GM12875 (cell line): ENCODE results near the gene TMEM176B.

Source experiments
- H3K4me3 ChIP-seq: one replicate; pipeline ENCODE4 v1.5.1; 2011; ENCODE audit warnings: low read depth, low read length, control low read depth
- CTCF ChIP-seq: IDR thresholded peaks from 2 replicates; pipeline ENCODE4 v1.5.1; 2011; ENCODE audit warnings: low read depth, mild to moderate bottlenecking, control low read depth, inconsistent platforms, low read length, moderate library complexity, borderline replicate concordance; ENCODE audit not compliant: insufficient read depth

Gene TMEM176B

GRCh38 chr7:150805864-150806263 is 5.7 kb upstream of the TMEM176B start:
- TF ChIP-seq CTCF, result no peak
- H3K4me3 ChIP-seq, result no peak overlapping the region

GRCh38 chr7:150804802-150805201 is 4.6 kb upstream of the TMEM176B start:
- no peak for TF ChIP-seq CTCF
- H3K4me3 ChIP-seq, result no peak overlapping the region

GRCh38 chr7:150803161-150803860 is 3.1 kb upstream of the TMEM176B start:
- no peak overlapping the region for H3K4me3 ChIP-seq
- no peak for TF ChIP-seq CTCF

- no peak overlapping the region for H3K4me3 ChIP-seq
- TF ChIP-seq CTCF, result no peak
Observed at GRCh38 chr7:150801946-150802771, 2.0 kb upstream of the TMEM176B start.

GRCh38 chr7:150801242-150801945 is 1.2 kb upstream of the TMEM176B start:
- H3K4me3 ChIP-seq, result no peak overlapping the region
- TF ChIP-seq CTCF, result no peak

- TF ChIP-seq CTCF, result no peak
- H3K4me3 ChIP-seq, result no peak within 1 kb of the TSS
Observed at GRCh38 chr7:150800581-150801241, 547 bp upstream of the TMEM176B start, which contains the start of gene TMEM176A. Gene TMEM176A, plus strand, starts transcription at chr7:150800769. Its CDS starts 782 bp downstream, at chr7:150801551.
